H9 (cell line): ENCODE results near the gene FBLN2. TPM values are rescaled to one million over a fixed set of nuclear protein-coding genes. Genes with fewer than 3 reads are reported as not detected.

Source experiments
- DNase-seq: peaks from one replicate; pipeline ENCODE4 v3.0.0-alpha.2; 2017
- H2AFZ ChIP-seq: one replicate; pipeline ENCODE4 v1.6.1; 2013; ENCODE audit warnings: mild to moderate bottlenecking, low read length, control low read depth, moderate library complexity
- H2AK5ac ChIP-seq: 2 replicates; pipeline ENCODE4 v1.6.1; 2013; ENCODE audit warnings: low read length, control low read depth, mixed read lengths; ENCODE audit not compliant: insufficient read length
- H2BK120ac ChIP-seq: one replicate; pipeline ENCODE4 v1.6.1; 2013; ENCODE audit warnings: low read depth, mild to moderate bottlenecking, low read length, control low read depth, inconsistent platforms; ENCODE audit not compliant: poor library complexity, severe bottlenecking
- H2BK12ac ChIP-seq: 2 replicates; pipeline ENCODE4 v1.6.1; 2013; ENCODE audit warnings: low read length, control low read depth, mixed read lengths, low read depth; ENCODE audit not compliant: insufficient read length
- H2BK15ac ChIP-seq: 2 replicates; pipeline ENCODE4 v1.6.1; 2013; ENCODE audit warnings: low read depth, low read length, control low read depth
- H2BK20ac ChIP-seq: one replicate; pipeline ENCODE4 v1.6.1; 2013; ENCODE audit warnings: low read depth, mild to moderate bottlenecking, low read length, control low read depth, inconsistent platforms; ENCODE audit not compliant: poor library complexity, severe bottlenecking
- H2BK5ac ChIP-seq: 2 replicates; pipeline ENCODE4 v1.6.1; 2013; ENCODE audit warnings: low read length, control low read depth, mixed read lengths; ENCODE audit not compliant: insufficient read length
- H3K14ac ChIP-seq: 2 replicates; pipeline ENCODE4 v1.6.1; 2013; ENCODE audit warnings: low read length, control low read depth; ENCODE audit not compliant: insufficient read depth
- H3K18ac ChIP-seq: 2 replicates; pipeline ENCODE4 v1.6.1; 2013; ENCODE audit warnings: low read depth, mild to moderate bottlenecking, mixed read lengths, low read length, control low read depth; ENCODE audit not compliant: insufficient read length
- H3K23ac ChIP-seq: 2 replicates; pipeline ENCODE4 v1.6.1; 2013; ENCODE audit warnings: low read length, control low read depth, mixed read lengths, low read depth; ENCODE audit not compliant: insufficient read length
- H3K23me2 ChIP-seq: 2 replicates; pipeline ENCODE4 v1.6.1; 2013; ENCODE audit warnings: low read depth, mild to moderate bottlenecking, mixed read lengths, low read length, control low read depth; ENCODE audit not compliant: insufficient read length, poor library complexity, severe bottlenecking
- H3K27ac ChIP-seq: 2 replicates; pipeline ENCODE4 v1.5.1; 2013; ENCODE audit warnings: low read length, control low read depth, mixed read lengths, low read depth; ENCODE audit not compliant: insufficient read length
- H3K27me3 ChIP-seq: 2 replicates; pipeline ENCODE4 v1.6.1; 2013; ENCODE audit warnings: low read length, control low read depth, inconsistent platforms; ENCODE audit not compliant: insufficient read depth
- H3K4ac ChIP-seq: 2 replicates; pipeline ENCODE4 v1.6.1; 2013; ENCODE audit warnings: low read depth, mild to moderate bottlenecking, control low read depth, inconsistent platforms, low read length, moderate library complexity
- H3K4me1 ChIP-seq: 2 replicates; pipeline ENCODE4 v1.6.1; 2013; ENCODE audit warnings: low read length, control low read depth, inconsistent platforms; ENCODE audit not compliant: insufficient read depth
- H3K4me2 ChIP-seq: 2 replicates; pipeline ENCODE4 v1.6.1; 2013; ENCODE audit warnings: low read length, control low read depth, mixed read lengths; ENCODE audit not compliant: insufficient read length, insufficient read depth
- H3K56ac ChIP-seq: 2 replicates; pipeline ENCODE4 v1.6.1; 2013; ENCODE audit warnings: low read depth, mild to moderate bottlenecking, mixed read lengths, low read length, control low read depth; ENCODE audit not compliant: insufficient read length
- H3K79me1 ChIP-seq: 2 replicates; pipeline ENCODE4 v1.6.1; 2013; ENCODE audit warnings: low read depth, mild to moderate bottlenecking, moderate library complexity, low read length, control low read depth, inconsistent platforms; ENCODE audit not compliant: insufficient read depth, poor library complexity, severe bottlenecking
- H3K79me2 ChIP-seq: 2 replicates; pipeline ENCODE4 v1.6.1; 2013; ENCODE audit warnings: low read length, control low read depth, inconsistent platforms; ENCODE audit not compliant: insufficient read depth
- H3K9ac ChIP-seq: 2 replicates; pipeline ENCODE4 v1.6.1; 2013; ENCODE audit warnings: low read length, control low read depth, mixed read lengths; ENCODE audit not compliant: insufficient read length; ENCODE audit errors: extremely low read depth
- H3K9me3 ChIP-seq: one replicate; pipeline ENCODE4 v1.6.1; 2013; ENCODE audit warnings: low read depth, low read length, inconsistent platforms; ENCODE audit not compliant: control insufficient read depth
- H3T11ph ChIP-seq: one replicate; pipeline ENCODE4 v1.6.1; 2013; ENCODE audit warnings: mild to moderate bottlenecking, low read length, control low read depth, inconsistent platforms
- H4K20me1 ChIP-seq: one replicate; pipeline ENCODE4 v1.6.1; 2013; ENCODE audit not compliant: control insufficient read depth, insufficient read length, insufficient read depth
- H4K5ac ChIP-seq: 2 replicates; pipeline ENCODE4 v1.6.1; 2013; ENCODE audit warnings: low read depth, mild to moderate bottlenecking, mixed read lengths, low read length, control low read depth; ENCODE audit not compliant: insufficient read length
- H4K8ac ChIP-seq: replicated peaks from 2 replicates; pipeline ENCODE4 v1.6.1; 2013; ENCODE audit warnings: low read length, control low read depth, mixed read lengths, low read depth; ENCODE audit not compliant: insufficient read length
- H4K91ac ChIP-seq: 2 replicates; pipeline ENCODE4 v1.6.1; 2013; ENCODE audit warnings: low read depth, mild to moderate bottlenecking, moderate library complexity, mixed read lengths, low read length, control low read depth; ENCODE audit not compliant: insufficient read length
- H3K27ac Mint-ChIP-seq, 3 experiments: 2 replicates in 2 of 3; 3 replicates in 1 of 3; pipeline ENCODE4 v1.8.0; 2020 to 2021; ENCODE audit warnings: mixed read lengths in 3 of 3, mild to moderate bottlenecking in 1 of 3, moderate library complexity in 1 of 3
- H3K27me3 Mint-ChIP-seq: 2 replicates; pipeline ENCODE4 v1.8.0; 2021; ENCODE audit warnings: low read depth, mild to moderate bottlenecking, moderate library complexity, mixed read lengths
- H3K36me3 Mint-ChIP-seq, 3 experiments: 2 replicates in 2 of 3; 3 replicates in 1 of 3; pipeline ENCODE4 v1.8.0; 2020 to 2021; ENCODE audit warnings: low read depth in 3 of 3, mixed read lengths in 3 of 3; ENCODE audit not compliant: insufficient read depth in 1 of 3
- H3K4me1 Mint-ChIP-seq, 2 experiments: 2 replicates each; pipeline ENCODE4 v1.8.0; 2020; ENCODE audit warnings: mixed read lengths in 2 of 2
- H3K4me3 Mint-ChIP-seq, 2 experiments: 2 replicates in 1 of 2; 3 replicates in 1 of 2; pipeline ENCODE4 v1.8.0; 2020 to 2021; ENCODE audit warnings: mild to moderate bottlenecking in 2 of 2, mixed read lengths in 2 of 2, moderate library complexity in 1 of 2
- H3K9me3 Mint-ChIP-seq, 2 experiments: 2 replicates in 1 of 2; 3 replicates in 1 of 2; pipeline ENCODE4 v1.8.0; 2020; ENCODE audit warnings: mild to moderate bottlenecking in 2 of 2, mixed read lengths in 2 of 2, moderate library complexity in 1 of 2
- WGBS: extraction: QIAGEN DNeasy Blood & Tissue Kit; methylation state at CpG from one replicate; pipeline ENCODE4 v1.1.7; 2013; ENCODE audit warnings: missing lambda C conversion rate, low lambda C conversion rate, mixed read lengths; ENCODE audit not compliant: insufficient read length; ENCODE audit errors: extremely low coverage; 5-methylcytosine and 5-hydroxymethylcytosine counted together
- total RNA-seq: library from RNA; stranded (reverse); gene quantifications from 2 replicates; pipeline ENCODE4 v1.2.1, GENCODE V29; 2021
- TF ChIP-seq, protein P1 (sequence below): fragments of 200-600 bp; sonication (generic); conservative IDR thresholded peaks from 3 replicates; pipeline ENCODE4 v1.8.0; 2021; ENCODE audit warnings: antibody characterized with exemption, mild to moderate bottlenecking

FBLN2 gene
- total RNA-seq, 1 experiment from 2014 or later = 11.8 TPM

DNA sequence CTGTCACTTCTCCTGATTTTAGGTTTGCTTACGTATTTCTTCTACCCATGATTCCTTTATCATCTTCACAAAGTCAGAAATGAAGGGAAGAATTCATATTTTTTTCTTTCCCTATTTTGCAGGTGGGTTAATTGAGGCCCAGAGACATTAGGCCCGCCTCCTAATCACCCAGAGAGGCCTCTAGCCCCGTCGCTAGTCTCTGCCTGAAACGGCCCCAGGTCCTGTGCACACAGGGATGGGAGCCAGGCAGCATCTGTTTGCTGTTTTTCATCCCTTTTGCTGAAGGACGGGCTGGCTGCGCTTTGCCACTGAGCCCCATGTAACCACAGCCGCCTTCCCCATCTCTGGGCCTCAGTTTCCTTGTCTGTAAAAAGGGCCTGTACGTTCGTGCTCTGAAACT, 135.9 kb downstream of the FBLN2 start:
- no peak overlapping the region for H3T11ph ChIP-seq
- no peak overlapping the region for H2BK5ac ChIP-seq
- H3K79me2 ChIP-seq = no peaks in the 10 kb centered on the region
- TF ChIP-seq, protein P1, sequence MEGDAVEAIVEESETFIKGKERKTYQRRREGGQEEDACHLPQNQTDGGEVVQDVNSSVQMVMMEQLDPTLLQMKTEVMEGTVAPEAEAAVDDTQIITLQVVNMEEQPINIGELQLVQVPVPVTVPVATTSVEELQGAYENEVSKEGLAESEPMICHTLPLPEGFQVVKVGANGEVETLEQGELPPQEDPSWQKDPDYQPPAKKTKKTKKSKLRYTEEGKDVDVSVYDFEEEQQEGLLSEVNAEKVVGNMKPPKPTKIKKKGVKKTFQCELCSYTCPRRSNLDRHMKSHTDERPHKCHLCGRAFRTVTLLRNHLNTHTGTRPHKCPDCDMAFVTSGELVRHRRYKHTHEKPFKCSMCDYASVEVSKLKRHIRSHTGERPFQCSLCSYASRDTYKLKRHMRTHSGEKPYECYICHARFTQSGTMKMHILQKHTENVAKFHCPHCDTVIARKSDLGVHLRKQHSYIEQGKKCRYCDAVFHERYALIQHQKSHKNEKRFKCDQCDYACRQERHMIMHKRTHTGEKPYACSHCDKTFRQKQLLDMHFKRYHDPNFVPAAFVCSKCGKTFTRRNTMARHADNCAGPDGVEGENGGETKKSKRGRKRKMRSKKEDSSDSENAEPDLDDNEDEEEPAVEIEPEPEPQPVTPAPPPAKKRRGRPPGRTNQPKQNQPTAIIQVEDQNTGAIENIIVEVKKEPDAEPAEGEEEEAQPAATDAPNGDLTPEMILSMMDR = no peak
- no peak overlapping the region for H3K27ac Mint-ChIP-seq
- H3K4me2 ChIP-seq = no peak overlapping the region
- no peaks in the 10 kb centered on the region for H3K4me1 ChIP-seq
- WGBS = no CpG with 5 or more reads among the region's 10 CpGs
- no peak overlapping the region for H4K91ac ChIP-seq
- no peak overlapping the region for H3K18ac ChIP-seq
- no peaks in the 10 kb centered on the region for H3K79me1 ChIP-seq
- DNase-seq = no peak
- no peak overlapping the region for H3K4ac ChIP-seq
- no peak overlapping the region for H3K56ac ChIP-seq
- no peaks in the 10 kb centered on the region for H3K27me3 ChIP-seq
- no peak overlapping the region for H3K14ac ChIP-seq
- H3K9ac ChIP-seq = no peak overlapping the region
- H3K9me3 Mint-ChIP-seq = no peaks in the 10 kb centered on the region; a peak in 1 of 5 replicates
- no peaks in the 10 kb centered on the region for H3K9me3 ChIP-seq
- no peak overlapping the region for H2BK20ac ChIP-seq
- no peak overlapping the region for H3K23ac ChIP-seq
- H3K27me3 Mint-ChIP-seq = peaks cover 3% of the 10 kb centered on the region
- no peaks in the 10 kb centered on the region for H3K36me3 Mint-ChIP-seq
- H4K5ac ChIP-seq = no peak overlapping the region
- no peak overlapping the region for H3K27ac ChIP-seq
- no peak overlapping the region for H2AK5ac ChIP-seq
- H2BK15ac ChIP-seq = no peak overlapping the region
- peaks cover 23 to 31% of the 10 kb centered on the region in 2 experiments for H3K4me1 Mint-ChIP-seq
- H4K20me1 ChIP-seq = no peaks in the 10 kb centered on the region
- no peak overlapping the region for H2BK120ac ChIP-seq
- H3K4me3 Mint-ChIP-seq = no peak overlapping the region
- H2AFZ ChIP-seq = no peak overlapping the region
- H2BK12ac ChIP-seq = no peak overlapping the region
- H4K8ac ChIP-seq = no peak overlapping the region
- H3K23me2 ChIP-seq = no peaks in the 10 kb centered on the region
